CD4-positive, alpha-beta T cell treated with Interferon alpha-2 for 1 hour (primary cell): Measurements from ENCODE around the gene MYL5.
"Not testable (repeated sequence)": the region's sequence is repeated elsewhere in the genome, so short reads cannot be mapped to it uniquely, and the experiment has no call there.

Experiments used
- DNase-seq, 2 donors: peaks; one replicate each; pipeline ENCODE4 v3.0.0-alpha.2; 2020 to 2022

MYL5 gene, protein sequence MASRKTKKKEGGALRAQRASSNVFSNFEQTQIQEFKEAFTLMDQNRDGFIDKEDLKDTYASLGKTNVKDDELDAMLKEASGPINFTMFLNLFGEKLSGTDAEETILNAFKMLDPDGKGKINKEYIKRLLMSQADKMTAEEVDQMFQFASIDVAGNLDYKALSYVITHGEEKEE

DNA sequence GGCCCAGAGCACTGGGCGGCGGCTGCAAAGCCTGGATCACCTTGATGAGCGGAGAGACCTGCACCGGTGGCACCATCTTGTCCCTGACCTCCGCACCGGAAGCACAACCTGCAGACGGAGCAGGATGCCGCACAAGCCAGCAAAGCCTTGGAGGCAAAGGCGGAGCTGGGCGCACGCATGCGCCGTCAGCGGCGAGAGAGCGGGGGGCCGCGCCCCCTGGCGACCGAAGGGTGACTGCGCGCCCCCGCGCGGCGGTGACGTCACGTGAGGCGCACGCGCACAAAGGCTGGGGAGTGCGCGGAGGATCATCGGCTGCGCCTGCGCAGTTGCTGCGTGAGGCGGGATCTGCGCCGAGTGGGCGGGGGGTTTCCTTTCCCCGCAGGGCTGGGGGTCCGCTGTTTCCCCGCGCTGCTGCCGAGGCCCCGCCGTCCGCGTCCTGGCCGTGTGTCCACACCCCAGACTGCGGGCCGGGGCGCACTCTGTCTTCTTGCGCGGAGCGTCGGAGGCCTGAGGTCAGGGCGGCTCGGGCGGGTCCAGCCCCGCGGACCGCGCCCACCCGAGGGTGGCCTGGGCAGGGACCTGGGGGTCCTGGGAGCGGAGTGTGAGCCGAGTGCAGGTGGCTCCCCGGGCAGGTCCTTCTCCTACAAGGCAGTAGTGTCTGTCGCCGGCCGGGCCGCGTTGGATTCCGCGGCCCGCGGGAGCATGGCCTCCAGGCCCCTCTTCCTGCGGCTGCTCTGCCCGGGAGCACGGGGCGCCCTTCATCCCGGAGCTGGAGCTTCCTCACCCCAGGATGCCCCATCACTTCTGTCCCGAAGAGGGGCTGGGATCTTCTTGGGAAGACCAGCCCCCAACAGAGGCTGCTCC is at the start of gene MYL5, which contains the start of gene ATP5ME:
Gene MYL5, plus strand, starts transcription at position 371 of the 864 bp plus-strand sequence. CDS start 3,485 bp downstream, outside the sequence.
Gene ATP5ME, minus strand, starts transcription at position 105 of the 864 bp plus-strand sequence. Its CDS starts 29 bp downstream, at position 76.
- peak; percentile 97 to 98 for DNase-seq

DNA sequence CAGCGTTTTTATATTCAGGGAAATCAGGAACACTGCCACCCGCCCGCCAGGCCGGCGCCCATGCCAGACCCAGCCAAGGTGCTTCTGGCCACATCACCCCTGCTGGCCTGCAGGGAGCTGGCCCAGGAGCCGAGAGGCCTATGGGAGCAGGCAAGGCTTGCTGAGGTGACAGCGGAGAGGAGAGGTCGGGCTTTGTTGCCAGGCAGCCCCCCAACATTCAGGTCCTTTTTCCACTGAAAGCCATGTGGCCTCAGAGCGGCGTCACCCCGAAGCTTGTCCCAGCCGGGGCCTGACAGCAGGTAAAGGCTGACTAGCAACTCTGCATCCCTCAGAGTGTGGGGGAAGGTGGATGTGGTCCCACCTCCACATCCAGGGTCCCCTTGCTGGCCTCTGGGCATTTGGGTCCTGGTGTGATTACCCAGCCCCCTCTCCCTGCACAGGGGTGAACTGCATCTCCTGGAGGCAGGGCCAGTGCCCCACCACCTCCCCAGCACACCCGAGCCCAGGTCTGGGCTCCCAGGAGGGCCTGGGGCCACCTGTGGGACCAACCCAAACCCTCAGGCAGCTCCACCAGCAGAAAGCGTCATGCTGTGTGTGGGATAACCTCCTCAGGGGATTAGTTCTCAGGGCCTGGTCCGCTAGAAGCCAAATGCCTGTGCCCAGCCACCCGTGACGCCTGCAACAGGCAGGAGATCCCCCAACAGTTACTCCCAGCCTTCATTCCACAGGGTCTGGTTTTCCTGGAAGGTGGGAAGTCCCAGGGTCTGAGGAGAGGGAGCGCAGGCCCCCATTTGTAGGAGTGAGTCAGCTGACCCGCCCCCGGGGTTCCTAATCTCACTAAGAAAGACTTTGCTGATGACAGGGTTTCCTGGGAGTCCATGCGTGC is 49.4 kb upstream of the MYL5 start, which contains the start of gene PDE6B:
Gene PDE6B, plus strand, starts transcription at position 869 of the 886 bp plus-strand sequence. CDS start 54 bp downstream, outside the sequence.
- no peak for DNase-seq

DNA sequence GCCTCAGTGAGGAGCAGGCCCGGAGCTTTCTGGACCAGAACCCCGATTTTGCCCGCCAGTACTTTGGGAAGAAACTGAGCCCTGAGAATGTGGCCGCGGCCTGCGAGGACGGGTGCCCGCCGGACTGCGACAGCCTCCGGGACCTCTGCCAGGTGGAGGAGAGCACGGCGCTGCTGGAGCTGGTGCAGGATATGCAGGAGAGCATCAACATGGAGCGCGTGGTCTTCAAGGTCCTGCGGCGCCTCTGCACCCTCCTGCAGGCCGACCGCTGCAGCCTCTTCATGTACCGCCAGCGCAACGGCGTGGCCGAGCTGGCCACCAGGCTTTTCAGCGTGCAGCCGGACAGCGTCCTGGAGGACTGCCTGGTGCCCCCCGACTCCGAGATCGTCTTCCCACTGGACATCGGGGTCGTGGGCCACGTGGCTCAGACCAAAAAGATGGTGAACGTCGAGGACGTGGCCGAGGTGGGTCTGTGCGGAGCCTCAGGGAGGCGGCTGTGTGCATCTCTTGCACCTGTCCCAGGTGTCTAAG is 48.6 kb upstream of the MYL5 start:
- no peak for DNase-seq

DNA sequence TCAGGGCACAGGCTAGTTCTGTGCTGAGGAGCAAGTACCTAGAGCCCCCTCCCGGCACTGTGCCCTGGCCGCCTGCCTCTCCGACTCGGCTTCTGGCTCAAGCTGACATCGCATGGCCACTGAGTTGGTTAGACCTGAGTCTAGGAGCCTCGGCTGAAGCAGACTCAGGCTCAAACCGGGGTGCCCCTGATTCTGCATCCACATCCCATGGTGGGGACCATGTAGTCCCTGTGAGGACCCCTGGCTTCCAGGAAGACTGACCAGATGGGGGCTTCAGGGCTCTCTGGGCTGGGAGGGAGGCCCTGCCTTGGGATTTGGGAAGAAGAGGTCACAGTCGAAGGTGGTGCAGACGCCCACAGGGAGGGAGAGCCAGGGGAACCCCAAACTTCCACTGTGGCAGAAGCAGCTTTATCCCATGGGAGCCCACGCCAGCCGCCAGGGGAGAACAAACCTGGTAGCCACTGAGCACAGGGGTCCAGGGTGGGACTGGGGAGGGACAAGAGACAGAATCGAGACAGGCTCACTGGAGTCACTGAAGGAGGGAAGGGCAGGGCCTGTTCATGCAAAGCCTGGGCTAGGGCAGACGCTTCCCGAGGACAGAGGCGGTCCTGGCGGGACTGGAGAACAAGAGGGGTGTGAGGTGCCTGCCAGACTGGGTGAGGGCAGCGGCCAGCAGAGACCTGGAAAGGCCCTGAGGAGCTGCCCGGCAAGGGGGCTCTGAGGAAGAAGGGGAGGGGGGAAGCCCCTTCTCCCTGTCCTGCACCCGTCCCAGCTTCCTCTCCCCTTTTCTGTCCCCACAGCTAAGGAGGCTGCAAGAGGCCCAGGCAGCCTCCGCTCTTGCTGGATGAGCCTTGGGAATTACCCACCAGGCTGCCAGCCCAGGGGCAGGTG is 47.9 kb upstream of the MYL5 start:
- DNase-seq, result no peak

DNA sequence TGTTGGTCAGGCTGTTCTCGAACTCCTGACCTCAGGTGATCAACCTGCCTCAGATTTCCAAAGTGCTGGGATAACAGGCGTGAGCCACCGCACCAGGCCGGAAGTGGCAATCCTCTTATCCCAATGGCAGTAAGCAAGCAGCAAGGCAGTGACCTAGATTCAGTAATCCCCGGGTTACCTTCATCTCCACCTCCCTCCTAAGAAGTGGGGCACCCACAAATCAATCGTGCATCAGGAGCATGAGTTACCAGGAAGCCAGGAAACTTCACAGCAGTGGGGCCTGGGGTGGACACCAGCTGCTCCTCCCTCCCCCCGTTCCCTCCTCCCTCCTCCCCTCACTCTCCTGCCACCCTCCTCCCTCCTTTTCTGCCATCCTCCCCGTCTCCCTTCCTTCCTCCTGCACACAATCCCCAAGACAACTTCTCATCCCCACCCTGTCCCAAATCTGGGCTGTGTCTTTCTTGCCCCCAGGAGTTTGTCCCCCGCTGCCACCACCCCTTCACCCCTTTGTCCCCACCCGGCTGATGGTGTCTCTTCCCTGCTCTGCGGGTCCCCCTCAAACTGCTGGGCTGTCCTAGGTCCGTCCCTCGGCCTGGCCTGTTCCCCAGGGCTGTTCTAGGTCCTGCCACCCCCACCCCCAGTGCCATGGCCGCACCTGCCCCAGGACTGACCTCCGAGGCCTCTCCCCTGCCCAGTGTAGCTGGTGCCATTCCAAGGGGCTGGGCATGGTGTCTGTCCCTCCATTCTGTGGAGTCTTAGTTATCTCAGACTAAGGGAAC is 46.8 kb upstream of the MYL5 start:
- DNase-seq, result no peak

DNA sequence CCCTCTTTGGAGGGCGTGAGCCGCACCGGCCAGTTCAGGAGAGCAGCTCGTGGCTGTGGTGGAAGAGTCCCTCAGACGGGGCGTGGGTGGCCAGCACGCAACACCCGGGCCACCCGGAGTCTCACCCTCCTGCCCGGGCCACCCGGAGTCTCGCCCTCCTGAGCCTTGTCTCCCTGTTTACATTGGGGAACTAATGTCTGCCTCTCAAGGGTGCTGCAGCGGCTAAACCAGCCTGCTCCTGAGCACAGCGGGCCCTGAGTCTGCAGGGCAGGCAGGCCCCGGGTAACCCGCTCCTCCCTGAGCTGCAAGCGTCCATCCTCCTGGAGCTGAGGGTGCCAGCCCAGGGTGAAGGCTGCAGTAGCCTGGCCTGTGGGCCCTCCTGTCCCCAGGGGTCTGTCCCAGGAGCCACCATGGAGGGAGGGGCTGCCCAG is 46.0 kb upstream of the MYL5 start:
- no peak for DNase-seq

DNA sequence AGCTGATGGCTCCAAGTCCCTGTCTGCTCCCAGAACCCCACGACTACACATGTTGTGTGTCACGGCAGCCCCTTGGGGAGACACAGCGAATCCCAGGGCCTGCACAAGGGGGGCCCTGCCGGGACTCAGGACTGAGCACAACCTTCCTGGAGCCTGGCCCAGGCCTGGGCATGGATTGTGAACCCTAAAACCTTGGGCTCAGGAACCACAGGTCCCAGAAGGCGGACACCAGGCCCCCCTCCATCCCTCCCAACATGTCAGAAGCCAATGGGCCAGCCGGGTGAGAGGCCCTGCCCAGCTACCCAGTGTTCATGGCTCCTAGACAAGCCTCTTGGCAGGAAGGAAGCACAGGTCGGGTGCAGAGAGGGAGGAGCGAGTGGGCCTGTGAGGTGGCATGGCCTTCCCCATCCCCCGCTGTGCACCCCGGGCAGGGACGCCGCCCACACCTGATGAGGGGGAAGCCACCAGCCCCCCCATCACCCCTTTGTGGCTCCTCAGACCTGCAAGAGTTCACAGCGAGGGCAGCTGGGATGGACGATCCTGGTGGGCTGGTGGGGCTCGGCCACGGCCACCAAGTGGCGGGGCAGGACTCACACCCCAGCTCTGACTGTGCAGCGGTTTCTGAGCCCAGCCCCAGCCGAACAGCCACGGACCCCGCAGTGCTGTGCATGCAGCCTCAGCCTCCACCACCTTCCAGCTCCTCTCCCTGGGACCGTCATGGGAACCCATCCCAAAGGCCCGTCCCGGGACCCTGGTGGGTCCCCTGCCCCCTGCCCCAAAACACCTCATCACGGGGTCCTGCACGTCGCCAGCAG is 45.3 kb upstream of the MYL5 start:
- no peak for DNase-seq

DNA sequence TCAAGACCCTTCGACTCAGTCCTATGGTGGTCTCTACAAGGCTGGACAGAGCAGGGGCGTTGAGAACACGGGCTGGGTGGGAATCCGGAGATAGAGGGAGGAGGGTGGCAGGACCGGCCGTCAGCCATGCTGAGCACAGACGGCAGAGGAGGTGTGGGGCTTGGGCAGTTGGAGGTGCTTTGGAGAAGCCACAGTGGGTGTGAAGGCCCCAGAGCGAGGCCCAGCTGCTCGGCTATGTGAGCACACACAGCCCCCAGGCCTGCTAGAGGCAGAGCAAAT is 44.8 kb upstream of the MYL5 start:
- DNase-seq, result no peak

DNA sequence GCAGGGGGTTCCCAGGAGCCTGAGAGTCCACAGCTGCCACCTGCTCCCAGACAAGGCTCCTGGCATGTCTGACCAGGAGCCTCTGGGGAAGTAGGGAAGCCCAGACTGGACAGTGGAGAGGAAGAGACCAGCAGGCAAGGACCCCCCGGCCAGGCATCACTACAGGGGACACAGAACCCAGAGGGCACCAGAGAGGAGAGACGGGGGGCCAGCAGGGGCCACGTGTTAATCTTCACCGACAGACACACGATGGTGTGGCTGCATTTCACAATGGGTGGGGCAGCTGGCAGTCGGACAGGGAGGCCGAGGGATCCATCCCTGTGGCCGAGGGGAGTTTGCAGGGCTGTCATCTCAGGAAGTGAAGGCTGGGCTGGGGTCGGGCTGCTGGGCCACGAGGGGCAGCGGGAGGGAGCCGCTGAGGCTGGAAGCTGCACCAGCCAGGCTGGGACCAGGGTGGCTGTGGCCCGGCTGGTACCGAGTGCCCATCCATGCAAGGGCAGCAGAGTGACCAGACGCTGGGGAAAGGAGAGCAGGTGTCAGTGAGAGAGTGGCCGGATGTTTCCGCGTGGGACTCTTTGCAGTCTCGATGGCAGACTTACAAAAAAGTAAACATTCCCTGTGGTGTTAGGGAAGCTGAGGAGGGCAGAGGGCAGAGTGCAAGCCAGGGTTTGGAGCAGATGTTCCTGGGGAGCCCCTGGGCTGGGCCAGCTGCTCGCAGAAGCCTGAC is 44.3 kb upstream of the MYL5 start:
- no peak for DNase-seq

DNA sequence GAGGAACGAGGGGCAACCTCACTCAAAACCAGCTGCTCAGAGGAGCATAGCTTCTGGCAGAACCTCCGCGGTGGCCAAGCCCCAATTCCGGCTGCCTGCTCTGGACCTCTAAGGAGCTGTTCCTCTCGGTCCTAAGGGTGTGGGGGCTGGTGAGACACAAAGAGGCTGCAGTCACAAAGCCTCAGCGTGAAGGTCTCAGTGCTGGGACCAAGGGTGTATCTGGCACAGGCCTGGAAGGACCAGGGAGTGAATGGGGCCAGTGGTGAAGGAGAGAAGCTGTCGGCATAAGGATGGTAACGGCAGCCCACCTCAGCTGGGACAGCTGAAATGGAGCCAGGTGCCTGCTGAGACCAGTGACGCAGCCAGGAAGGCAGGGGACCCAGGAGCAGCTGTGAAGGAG is 43.7 kb upstream of the MYL5 start:
- DNase-seq, result no peak

DNA sequence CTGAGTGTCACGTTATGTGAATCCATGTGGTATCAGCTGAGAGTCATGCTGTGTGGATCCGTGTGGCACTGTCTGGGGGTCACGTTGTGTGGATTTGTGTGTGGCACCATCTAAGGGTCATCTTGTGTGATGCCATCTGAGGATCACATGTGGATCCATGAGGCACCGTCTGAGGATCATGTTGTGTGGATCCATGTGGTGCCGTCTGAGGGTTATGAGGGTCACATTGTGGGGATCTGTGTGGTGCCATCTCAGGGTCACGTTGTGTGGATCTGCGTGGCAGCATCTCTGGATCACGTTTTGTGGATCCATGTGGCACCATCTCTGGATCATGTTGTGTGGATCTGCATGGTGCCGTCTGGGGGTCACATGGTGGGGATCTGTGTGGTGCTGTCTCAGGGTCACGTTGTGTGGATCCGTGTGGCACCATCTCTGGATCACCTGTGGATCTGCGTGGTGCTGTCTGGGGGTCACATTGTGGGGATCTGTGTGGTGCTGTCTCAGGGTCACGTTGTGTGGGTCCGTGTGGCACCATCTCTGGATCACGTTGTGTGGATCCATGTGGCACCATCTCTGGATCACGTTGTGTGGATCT is 42.0 kb upstream of the MYL5 start:
- no peak for DNase-seq

DNA sequence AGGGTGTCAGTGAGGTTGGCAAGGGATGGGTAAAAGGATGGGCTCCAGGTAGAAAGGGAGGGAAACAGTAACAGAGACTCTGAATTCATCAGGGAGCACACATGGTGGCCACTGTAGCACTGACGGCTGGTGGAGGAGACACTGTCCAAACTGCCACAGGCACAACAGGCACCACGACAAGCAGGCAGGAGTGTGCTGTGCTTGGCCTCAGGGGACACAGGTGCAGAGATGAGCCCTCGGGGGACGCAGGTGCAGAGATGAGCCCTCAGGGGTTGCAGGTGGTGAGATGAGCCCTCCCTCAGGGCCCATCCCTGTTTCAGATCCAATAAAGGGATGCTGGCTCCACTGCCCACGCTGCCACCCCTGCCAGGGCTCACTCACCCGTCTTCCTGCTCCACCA is 41.4 kb upstream of the MYL5 start:
- DNase-seq, result no peak

DNA sequence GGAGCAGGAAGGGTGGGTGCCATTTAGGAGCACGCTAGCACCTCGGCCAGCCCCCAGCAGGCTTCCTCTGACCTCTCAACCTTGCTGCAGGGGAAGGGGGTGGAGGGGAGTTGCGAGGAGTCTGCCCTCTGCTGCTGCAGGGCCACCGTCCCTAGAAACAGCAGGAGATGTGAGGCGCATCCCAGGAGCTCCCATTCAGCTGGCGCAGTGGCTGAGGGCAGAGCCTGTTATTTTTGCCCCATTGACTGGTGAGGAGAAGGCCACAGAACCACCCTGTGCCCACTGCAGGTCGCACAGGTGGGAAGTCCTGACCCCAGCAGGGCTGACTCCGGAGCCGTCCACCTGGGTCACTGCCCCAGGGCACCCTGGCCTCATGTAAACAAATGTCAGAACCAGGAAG is 40.9 kb upstream of the MYL5 start:
- DNase-seq, result no peak

DNA sequence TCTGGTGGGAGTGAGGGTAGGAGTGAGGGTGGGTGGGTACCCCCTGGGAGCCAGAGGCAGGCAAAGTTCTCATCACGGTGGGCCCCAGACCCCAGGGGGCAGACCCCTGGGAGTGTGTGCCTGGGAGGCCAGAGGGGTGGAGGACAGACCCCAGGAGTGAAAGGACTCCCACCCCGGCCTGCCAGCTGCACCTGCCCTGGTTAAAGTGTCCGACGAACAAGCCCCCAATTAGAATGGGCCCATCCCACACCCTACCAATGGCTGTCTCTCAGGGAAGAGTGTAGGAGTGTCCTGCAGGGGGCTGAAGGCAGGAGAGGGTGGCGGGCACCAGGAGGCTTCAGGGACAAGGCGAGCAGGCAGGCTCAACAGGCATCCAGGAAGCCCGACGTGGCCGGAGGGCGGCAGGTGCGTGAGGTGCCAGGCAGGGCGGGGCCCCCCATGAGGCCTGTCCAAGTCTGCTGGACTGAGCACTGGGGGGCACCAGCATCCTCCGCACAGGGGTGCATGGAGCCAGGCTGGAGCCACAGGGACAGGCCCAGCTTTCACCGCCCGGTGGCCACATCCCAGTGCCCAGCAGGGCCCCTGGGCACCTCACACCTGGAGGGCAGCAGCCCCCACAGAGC is 40.3 kb upstream of the MYL5 start:
- DNase-seq, result no peak

DNA sequence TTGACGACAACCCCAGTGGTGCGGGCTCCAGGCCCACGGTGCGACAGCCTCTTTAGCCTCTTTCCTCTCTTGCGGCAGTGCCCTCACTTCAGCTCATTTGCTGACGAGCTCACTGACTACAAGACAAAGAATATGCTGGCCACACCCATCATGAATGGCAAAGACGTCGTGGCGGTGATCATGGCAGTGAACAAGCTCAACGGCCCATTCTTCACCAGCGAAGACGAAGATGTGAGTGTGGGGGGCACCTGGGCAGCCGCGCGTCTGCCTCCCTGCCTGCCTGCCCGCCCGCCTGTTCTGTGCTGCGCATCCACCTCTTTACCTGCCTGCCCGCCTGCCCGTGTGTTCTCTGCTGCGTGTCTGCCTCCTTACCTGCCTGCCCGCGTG is 39.8 kb upstream of the MYL5 start:
- DNase-seq, result no peak

DNA sequence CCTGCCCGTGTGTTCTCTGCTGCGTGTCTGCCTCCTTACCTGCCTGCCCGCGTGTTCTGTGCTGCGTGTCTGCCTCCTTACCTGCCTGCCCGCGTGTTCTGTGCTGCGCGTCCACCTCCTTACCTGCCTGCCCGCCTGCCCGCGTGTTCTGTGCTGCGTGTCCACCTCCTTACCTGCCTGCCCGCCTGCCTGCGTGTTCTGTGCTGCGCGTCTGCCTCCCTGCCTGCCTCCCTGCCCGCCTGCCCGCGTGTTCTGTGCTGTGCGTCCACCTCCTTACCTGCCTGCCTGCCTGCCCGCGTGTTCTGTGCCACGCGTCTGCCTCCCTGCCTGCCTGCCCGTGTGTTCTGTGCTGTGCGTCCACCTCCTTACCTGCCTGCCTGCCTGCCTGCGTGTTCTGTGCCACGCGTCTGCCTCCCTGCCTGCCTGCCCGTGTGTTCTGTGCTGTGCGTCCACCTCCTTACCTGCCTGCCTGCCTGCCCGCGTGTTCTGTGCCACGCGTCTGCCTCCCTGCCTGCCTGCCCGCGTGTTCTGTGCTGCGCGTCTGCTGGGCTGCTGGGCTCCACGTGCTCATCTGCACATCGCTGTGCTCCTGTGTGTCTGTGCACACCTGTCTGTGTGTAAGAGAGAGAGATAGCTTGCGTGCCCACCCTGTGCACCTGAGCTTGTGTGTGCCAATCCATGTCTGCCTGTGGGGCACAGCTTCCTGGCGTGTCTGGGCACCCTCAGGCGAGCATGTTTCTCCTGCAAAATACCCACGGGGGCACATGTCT is 39.1 kb upstream of the MYL5 start:
- not testable (repeated sequence) for DNase-seq

DNA sequence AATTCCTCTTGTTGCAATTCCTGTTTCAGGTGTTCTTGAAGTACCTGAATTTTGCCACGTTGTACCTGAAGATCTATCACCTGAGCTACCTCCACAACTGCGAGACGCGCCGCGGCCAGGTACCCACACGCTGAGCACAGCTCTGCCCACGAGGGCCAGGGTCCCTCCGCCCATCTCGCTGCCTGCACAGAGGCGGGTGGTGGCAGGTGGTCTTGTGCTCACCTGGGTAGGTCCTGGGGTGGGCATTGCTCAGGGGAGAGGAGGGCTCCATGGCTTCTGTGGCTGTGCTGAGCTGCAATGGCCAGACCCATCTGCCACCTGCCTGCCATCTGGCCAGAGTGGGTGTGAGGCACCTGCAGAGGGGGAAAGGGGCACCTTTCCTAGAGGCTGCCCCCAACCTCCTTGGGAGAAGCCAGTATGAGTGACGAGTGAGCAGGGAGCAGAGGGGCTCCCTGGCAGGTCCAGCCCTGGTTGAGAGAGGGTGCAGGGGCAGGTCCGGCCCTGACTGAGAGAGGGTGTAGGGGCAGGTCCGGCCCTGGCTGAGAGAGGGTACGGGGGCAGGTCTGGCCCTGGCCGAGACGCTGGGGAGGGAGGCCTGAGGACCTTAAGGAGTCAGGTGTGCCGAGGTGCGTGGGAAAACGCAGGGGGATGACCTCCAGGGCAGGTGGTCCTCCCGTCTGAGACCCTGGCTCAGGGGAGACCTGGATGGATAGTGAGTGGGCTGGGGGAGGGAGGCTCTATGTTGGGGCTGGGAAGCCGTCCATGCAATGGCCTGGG is 38.3 kb upstream of the MYL5 start:
- DNase-seq, result no peak
